ENCODE results near the gene CCDC169. TPM values are rescaled to one million over a fixed set of nuclear protein-coding genes. Genes with fewer than 3 reads are reported as not detected.

CCDC169 gene
- 1 to 10 TPM in 2 of 4 donors, under 1 TPM in 2; 0.38 to 4.0 (median 2.1) TPM for total RNA-seq

DNA sequence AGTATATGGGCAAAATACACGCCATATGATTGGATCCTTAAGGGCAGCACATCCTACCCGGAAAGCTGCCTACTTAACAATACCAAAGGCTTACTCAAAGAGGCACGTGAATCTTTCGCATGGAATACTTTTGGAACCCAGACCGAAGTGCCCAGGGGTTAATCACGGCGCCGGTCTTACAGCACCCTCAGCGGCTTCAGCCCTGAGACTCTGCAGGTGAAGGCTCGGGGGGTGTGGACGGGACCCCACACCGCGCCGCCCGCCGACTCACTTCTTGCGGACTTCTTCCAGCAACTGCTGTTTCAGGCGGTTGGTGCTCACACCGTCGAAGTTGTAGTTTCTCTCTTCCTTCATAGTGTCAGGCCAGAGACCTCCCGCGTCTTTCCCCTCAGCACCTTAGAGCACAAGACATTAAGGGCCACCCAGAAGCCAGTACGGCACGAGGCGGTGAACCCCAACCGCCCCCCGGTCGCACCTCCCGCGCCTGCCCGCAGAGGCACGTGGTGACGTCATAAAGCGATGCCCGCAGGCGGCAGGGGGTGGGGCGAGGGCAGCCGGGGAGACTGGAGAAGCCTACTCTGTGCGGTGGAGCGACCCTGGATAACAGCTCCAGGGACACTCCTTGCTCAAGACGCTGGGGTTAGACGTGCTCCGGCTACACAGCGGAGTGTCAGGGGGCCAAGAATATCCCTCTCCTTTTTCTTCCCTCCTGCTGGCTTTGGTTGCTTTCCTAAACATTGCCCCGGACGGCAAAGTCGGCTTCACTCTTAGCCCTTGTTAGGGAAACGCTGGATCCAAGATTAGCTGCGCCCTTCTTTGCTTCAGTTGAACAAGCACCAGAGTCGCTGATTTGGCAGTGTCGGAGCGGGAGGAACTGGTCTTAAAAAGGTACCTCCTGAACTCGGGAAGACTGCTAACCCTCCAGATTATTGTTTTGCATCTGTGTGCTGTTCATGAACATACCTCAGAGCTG is at the start of gene CCDC169:
TSS of gene CCDC169 (minus strand) at position 449 of the 973 bp plus-strand sequence. CDS start at position 354, 95 bp downstream.
- Histone ChIP-seq H3K9me3 (no peaks in the 10 kb centered on the region), H3K4me3 (replicated peaks in 1 of 3) (peak within 1 kb of the TSS; percentile 35 to 58 (median 39)), H3K36me3 (no peaks in the 10 kb centered on the region), H3K4me1 (peaks cover 5 to 7% of the 10 kb centered on the region in 2 donors), H3K27ac (peak within 1 kb of the TSS in 2 of 3 donors; percentile 41 to 87), H3K27me3 (no peaks in the 10 kb centered on the region)
- peak; percentile 78 to 80 for DNase-seq
- intact Hi-C loops (cut with DNase I) = no loop called here
- peak in 1 of 2 donors; percentile 50 for TF ChIP-seq POLR2A (IDR thresholded peaks at IDR 0.05)
- TF ChIP-seq, protein P1, sequence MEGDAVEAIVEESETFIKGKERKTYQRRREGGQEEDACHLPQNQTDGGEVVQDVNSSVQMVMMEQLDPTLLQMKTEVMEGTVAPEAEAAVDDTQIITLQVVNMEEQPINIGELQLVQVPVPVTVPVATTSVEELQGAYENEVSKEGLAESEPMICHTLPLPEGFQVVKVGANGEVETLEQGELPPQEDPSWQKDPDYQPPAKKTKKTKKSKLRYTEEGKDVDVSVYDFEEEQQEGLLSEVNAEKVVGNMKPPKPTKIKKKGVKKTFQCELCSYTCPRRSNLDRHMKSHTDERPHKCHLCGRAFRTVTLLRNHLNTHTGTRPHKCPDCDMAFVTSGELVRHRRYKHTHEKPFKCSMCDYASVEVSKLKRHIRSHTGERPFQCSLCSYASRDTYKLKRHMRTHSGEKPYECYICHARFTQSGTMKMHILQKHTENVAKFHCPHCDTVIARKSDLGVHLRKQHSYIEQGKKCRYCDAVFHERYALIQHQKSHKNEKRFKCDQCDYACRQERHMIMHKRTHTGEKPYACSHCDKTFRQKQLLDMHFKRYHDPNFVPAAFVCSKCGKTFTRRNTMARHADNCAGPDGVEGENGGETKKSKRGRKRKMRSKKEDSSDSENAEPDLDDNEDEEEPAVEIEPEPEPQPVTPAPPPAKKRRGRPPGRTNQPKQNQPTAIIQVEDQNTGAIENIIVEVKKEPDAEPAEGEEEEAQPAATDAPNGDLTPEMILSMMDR (IDR thresholded peaks at IDR 0.05) = peak in 1 of 6 experiments; percentile 14
- WGBS, 2 donors = 3 to 6% methylated on average over 36 to 44 of the region's 53 CpGs

DNA sequence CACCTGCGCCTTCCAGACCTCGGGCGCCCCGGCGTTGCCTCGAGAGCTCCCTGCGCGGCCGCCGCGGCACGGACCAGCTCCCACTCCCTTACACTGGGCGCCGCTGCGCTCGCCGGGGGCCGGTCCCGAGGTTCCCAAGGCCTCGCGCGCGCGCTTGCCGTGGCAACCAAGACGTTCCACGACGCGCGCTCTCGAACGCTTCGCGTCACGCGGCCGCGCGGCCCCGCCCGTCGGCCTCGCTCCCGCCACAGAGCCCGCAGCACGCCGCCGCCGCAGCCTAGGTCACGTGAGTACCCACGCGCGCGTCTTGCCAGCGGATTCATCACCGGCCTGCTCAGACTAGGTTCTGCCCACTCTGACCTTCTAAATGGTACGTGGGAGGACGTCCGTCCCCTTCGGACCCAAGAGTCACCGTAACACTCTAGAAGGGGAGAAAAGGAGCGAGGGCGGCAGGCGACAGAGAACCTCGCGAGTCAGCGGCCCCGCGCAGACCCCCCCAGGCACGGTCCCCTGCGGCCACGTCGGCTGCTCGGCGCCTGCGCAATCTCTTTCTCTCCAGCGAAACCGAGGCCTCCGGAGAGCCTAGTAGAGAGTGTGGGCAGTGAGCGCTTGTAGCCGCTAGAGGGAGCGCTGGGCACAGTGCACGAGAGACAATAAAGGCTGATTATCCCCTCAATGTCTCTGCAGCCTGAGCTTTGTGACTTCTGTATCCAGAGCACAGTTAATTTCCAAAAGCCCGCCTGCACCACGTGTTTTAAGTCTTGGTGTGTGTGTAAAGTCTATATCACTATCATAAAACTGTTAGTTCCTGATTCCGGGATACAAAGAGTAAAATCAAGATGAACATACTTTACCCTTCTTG is 48.8 kb upstream of the CCDC169 start, which contains the start of gene SPART:
TSS of gene SPART (minus strand) at position 173 of the 862 bp plus-strand sequence. CDS start 10,564 bp downstream, outside the sequence.
- Histone ChIP-seq H3K27ac (peak within 1 kb of the TSS; percentile 98 to 100 (median 98)), H3K9me3 (no peaks in the 10 kb centered on the region), H3K27me3 (no peaks in the 10 kb centered on the region), H3K4me1 (peaks cover 0 to 10% of the 10 kb centered on the region in 2 donors), H3K36me3 (no peaks in the 10 kb centered on the region), H3K4me3 (replicated peaks in 1 of 3) (peak within 1 kb of the TSS; percentile 4 to 79 (median 58))
- TF ChIP-seq, protein P1 (IDR thresholded peaks at IDR 0.05) = peak; percentile 86 to 96 (median 95)
- peak in 1 of 2 donors; percentile 78 for TF ChIP-seq POLR2A (IDR thresholded peaks at IDR 0.05)
- WGBS, 2 donors = 2 to 3% methylated on average over 10 to 29 of the region's 86 CpGs
- peak; percentile 92 to 93 for DNase-seq
- intact Hi-C loops (cut with DNase I) = no loop called here

DNA sequence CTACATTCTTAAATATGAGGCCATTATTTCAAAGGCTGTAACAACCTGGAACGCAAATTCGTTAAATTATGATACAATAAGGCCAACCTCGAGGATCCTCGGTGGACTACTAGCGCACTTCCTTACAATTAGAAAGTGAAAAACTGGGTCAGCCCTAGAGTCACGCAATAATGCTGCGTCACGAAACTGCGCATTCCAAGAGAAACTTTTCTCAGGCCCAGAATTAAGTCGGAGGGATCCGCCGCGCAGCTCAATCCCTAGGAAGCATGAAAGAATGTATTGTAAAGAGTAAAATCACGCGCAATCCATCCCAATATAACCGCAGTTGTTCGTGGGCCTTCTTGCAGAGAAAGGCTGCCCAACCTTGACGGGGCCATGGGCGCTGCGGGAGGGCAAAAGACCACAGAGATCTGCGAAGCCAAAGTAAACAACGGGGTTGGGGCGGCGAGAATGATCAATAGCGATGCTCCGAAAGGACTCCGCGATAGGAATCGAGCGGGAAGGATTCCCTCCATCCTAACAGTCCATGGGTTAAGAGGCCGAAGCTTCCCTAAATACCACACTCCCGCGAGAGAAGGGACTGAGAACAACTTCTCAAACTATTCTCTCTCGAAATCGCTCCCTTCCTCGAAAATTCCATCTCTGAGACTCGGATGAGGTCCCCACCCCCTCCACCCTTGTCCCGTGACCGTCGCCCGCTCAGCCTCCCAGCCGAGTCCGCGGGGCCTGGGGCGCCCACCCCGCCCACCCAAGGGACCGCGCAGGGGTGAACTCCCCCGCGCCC is 48.0 kb upstream of the CCDC169 start:
- Histone ChIP-seq H3K4me3 (replicated peaks in 1 of 3) (peak overlapping the region; percentile 4 to 79 (median 58)), H3K27me3 (no peaks in the 10 kb centered on the region), H3K4me1 (peaks cover 0 to 10% of the 10 kb centered on the region in 2 donors), H3K27ac (peak overlapping the region; percentile 98 to 100 (median 98)), H3K9me3 (no peaks in the 10 kb centered on the region), H3K36me3 (no peaks in the 10 kb centered on the region)
- peak; percentile 70 to 71 for DNase-seq
- TF ChIP-seq, protein P1 (IDR thresholded peaks at IDR 0.05) = no peak
- peak in 1 of 2 donors; percentile 75 for TF ChIP-seq POLR2A (IDR thresholded peaks at IDR 0.05)
- WGBS, 2 donors = 2 to 5% methylated on average over 36 to 41 of the region's 50 CpGs
- intact Hi-C loops (cut with DNase I) = no loop called here

DNA sequence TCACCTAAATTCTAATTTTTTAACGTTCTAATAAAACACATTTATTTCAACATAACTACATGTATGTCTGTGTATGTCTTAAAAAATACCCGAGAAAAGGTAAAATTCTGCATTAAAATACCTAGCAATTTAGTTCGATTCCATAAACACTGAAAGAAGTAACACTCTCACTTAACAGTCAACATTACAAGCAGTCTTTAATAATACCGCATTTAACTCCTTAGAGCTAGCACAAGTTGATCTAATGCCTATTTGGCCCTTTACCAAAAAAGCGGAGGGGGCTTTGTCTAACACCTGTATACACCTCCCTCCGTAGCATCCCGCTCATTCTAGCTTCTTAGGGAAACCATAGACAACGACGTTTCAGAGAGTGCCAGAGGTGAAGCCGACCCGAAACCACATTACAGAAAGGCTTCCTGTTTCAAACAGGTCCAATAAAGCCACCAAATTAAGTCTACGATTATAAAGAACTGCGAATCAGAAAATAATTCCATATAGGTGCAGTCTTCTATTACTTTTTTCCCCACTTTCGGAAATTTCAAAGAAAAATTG is 47.3 kb upstream of the CCDC169 start:
- DNase-seq = peak; percentile 13
- intact Hi-C loops (cut with DNase I) = no loop called here

More for the DNA sequence above, 47.3 kb upstream of the CCDC169 start:
- no peaks in the 10 kb centered on the region for H3K9me3 ChIP-seq
- peak overlapping the region in 2 of 3 donors; percentile 4 to 79 for H3K4me3 ChIP-seq (replicated peaks in 1 of 3)
- no peaks in the 10 kb centered on the region for H3K36me3 ChIP-seq
- peaks cover 0 to 10% of the 10 kb centered on the region in 2 donors for H3K4me1 ChIP-seq
- WGBS, 2 donors = 25 to 28% methylated on average over 14 of the region's 14 CpGs
- H3K27me3 ChIP-seq = no peaks in the 10 kb centered on the region
- H3K27ac ChIP-seq = peak overlapping the region; percentile 98 to 100 (median 98)
- TF ChIP-seq, protein P1 (IDR thresholded peaks at IDR 0.05) = no peak
- TF ChIP-seq POLR2A (IDR thresholded peaks at IDR 0.05) = no peak

All from thyroid gland (tissue), 4 donors.